ENCODE results near the gene KIAA1549. TPM values are rescaled to one million over a fixed set of nuclear protein-coding genes. Genes with fewer than 3 reads are reported as not detected.

Gene KIAA1549
- total RNA-seq, 4 donors from 2014 or later = 2.3 to 3.2 (median 2.8) TPM

DNA sequence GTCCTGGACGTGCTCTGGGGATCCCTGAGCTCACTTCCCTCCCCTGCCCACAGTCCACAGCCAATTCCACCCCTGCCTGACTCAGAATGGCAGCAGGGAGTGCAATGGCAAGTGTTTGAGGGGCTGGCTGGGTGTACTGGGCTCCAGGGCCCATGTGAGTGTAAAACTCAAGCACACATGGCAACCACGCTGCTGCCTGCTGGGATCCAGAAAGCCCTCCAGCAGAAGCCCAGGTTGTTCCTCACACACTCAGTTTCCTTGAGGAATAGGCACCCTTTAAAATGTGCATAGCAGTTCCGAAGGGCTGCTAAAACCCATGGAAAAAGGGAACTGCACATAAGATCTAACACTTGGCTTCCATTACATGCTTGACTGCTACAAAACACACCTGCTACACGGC lies 171.8 kb downstream of the KIAA1549 start:
- intact Hi-C loops (cut with DNase I) = no loop called here

GRCh38 chr7:138804618-138805017 lies 176.6 kb downstream of the KIAA1549 start:
- Histone ChIP-seq H3K36me3 (no peaks in the 10 kb centered on the region), H3K9me3 (peaks cover 0 to 6% (median 0%) of the 10 kb centered on the region in 4 donors), H3K27ac (replicated peaks in 1 of 4) (no peak overlapping the region), H3K4me3 (no peak overlapping the region), H3K27me3 (peaks cover 0 to 5% (median 0%) of the 10 kb centered on the region in 4 donors), H3K4me1 (no peaks in the 10 kb centered on the region)
- no peak for DNase-seq (ENCODE audit: extremely low spot score)
- TF ChIP-seq, protein P1, sequence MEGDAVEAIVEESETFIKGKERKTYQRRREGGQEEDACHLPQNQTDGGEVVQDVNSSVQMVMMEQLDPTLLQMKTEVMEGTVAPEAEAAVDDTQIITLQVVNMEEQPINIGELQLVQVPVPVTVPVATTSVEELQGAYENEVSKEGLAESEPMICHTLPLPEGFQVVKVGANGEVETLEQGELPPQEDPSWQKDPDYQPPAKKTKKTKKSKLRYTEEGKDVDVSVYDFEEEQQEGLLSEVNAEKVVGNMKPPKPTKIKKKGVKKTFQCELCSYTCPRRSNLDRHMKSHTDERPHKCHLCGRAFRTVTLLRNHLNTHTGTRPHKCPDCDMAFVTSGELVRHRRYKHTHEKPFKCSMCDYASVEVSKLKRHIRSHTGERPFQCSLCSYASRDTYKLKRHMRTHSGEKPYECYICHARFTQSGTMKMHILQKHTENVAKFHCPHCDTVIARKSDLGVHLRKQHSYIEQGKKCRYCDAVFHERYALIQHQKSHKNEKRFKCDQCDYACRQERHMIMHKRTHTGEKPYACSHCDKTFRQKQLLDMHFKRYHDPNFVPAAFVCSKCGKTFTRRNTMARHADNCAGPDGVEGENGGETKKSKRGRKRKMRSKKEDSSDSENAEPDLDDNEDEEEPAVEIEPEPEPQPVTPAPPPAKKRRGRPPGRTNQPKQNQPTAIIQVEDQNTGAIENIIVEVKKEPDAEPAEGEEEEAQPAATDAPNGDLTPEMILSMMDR (IDR thresholded peaks at IDR 0.05) = no peak
- TF ChIP-seq POLR2AphosphoS5 (IDR thresholded peaks at IDR 0.05) = no peak
- no peak for TF ChIP-seq EP300 (IDR thresholded peaks at IDR 0.05)
- no peak for TF ChIP-seq POLR2A (IDR thresholded peaks at IDR 0.05; ENCODE audit: low read depth)
- 67% methylated on average over 1 of the region's 1 CpG for WGBS
- intact Hi-C loops (cut with DNase I) = no loop called here

More for the DNA sequence above, 171.8 kb downstream of the KIAA1549 start:
- Histone ChIP-seq H3K27me3 (no peaks in the 10 kb centered on the region), H3K4me1 (no peaks in the 10 kb centered on the region), H3K36me3 (no peaks in the 10 kb centered on the region), H3K4me3 (no peak overlapping the region), H3K27ac (replicated peaks in 1 of 4) (no peak overlapping the region), H3K9me3 (peaks cover 0 to 6% (median 0%) of the 10 kb centered on the region in 4 donors)
- DNase-seq (ENCODE audit: extremely low spot score) = no peak
- WGBS = 83% methylated on average over 3 of the region's 4 CpGs
- TF ChIP-seq EP300 (IDR thresholded peaks at IDR 0.05) (no peak), POLR2AphosphoS5 (IDR thresholded peaks at IDR 0.05) (no peak), POLR2A (IDR thresholded peaks at IDR 0.05; ENCODE audit: low read depth) (no peak)
- TF ChIP-seq, protein P1 (IDR thresholded peaks at IDR 0.05) = no peak

GRCh38 chr7:138802706-138803105 lies 178.5 kb downstream of the KIAA1549 start:
- peaks cover 0 to 4% (median 0%) of the 10 kb centered on the region in 4 donors for H3K9me3 ChIP-seq
- DNase-seq (ENCODE audit: extremely low spot score) = no peak
- H3K4me3 ChIP-seq = no peak overlapping the region
- 94% methylated on average over 18 of the region's 18 CpGs for WGBS
- peaks cover 0 to 13% (median 0%) of the 10 kb centered on the region in 4 donors for H3K27me3 ChIP-seq
- intact Hi-C loops (cut with DNase I) = no loop called here
- TF ChIP-seq, protein P1 (IDR thresholded peaks at IDR 0.05) = no peak
- TF ChIP-seq POLR2A (IDR thresholded peaks at IDR 0.05; ENCODE audit: low read depth) (no peak), POLR2AphosphoS5 (IDR thresholded peaks at IDR 0.05) (no peak), EP300 (IDR thresholded peaks at IDR 0.05) (no peak)
- no peaks in the 10 kb centered on the region for H3K36me3 ChIP-seq
- no peaks in the 10 kb centered on the region for H3K4me1 ChIP-seq
- no peak overlapping the region for H3K27ac ChIP-seq (replicated peaks in 1 of 4)

- TF ChIP-seq POLR2A (IDR thresholded peaks at IDR 0.05; ENCODE audit: low read depth) = no peak
- TF ChIP-seq POLR2AphosphoS5 (IDR thresholded peaks at IDR 0.05) = no peak
- TF ChIP-seq EP300 (IDR thresholded peaks at IDR 0.05) = no peak
- TF ChIP-seq, protein P1 (IDR thresholded peaks at IDR 0.05) = no peak
- intact Hi-C loops (cut with DNase I) = no loop called here
- DNase-seq (ENCODE audit: extremely low spot score) = no peak
Observed at GRCh38 chr7:138801256-138801655, 179.9 kb downstream of the KIAA1549 start.

More at GRCh38 chr7:138801256-138801655, 179.9 kb downstream of the KIAA1549 start:
- Histone ChIP-seq H3K27ac (replicated peaks in 1 of 4) (no peak overlapping the region), H3K36me3 (no peaks in the 10 kb centered on the region), H3K4me3 (no peak overlapping the region), H3K4me1 (no peaks in the 10 kb centered on the region), H3K9me3 (no peaks in the 10 kb centered on the region), H3K27me3 (peaks cover 0 to 18% (median 0%) of the 10 kb centered on the region in 4 donors)
- WGBS = 100% methylated on average over 3 of the region's 3 CpGs
